Subcutaneous adipose tissue (tissue), 4 donors: Measurements from ENCODE around the gene B4GALNT4. TPM values are rescaled to one million over a fixed set of nuclear protein-coding genes. Genes with fewer than 3 reads are reported as not detected.

Experiments
- CTCF ChIP-seq: fragments of 450-650 bp; IDR thresholded peaks from one replicate; pipeline ENCODE4 v1.5.1; 2016; ENCODE audit warnings: low read depth, mild to moderate bottlenecking, control low read depth, antibody characterized with exemption, moderate library complexity
- total RNA-seq, 4 donors: library from RNA; depleted of rRNA; stranded (reverse); fragments of >200 nt; gene quantifications; one replicate each; pipeline ENCODE4 v1.1.0, GENCODE V29; 2016

The B4GALNT4 gene
- total RNA-seq, 4 donors from 2014 or later = 0.22 TPM; not detected in 3

- TF ChIP-seq CTCF = no peak
These were observed 6.0 kb downstream of the B4GALNT4 start for GRCh38 chr11:375065-376025.

- TF ChIP-seq CTCF = no peak
These were observed 7.4 kb downstream of the B4GALNT4 start for GRCh38 chr11:376531-377173.

GRCh38 chr11:377174-377865, 8.0 kb downstream of the B4GALNT4 start:
- no peak for TF ChIP-seq CTCF

DNA sequence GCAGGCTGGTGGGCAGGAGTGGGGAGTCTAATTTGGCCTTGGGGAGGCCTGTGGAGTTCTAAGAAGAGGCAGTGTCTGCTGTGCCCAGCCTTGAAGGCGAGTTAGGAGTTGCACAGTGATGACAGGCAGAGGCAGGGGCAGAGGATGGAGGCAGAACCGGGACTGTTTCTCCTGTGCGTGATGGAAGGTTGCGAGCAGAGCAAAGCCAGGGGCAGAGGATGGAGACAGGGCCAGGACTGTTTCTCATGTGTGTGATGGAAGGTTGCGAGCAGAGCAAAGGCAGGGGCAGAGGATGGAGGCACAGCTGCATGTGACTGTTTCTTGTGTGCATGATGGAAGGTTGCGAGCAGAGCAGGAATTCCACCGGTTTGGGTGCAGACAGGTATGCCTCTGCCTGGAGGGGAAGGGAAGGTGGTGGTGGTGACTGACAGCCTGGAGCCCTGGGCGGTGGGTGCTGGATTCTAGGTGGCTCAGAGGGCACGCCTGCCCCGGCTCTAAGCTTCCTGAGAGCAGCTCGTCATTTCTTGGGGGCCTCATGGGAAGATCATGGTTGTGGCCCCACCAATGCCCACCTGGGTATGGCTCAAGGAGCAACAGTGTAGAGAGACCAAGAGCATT, 8.7 kb downstream of the B4GALNT4 start:
- no peak for TF ChIP-seq CTCF

DNA sequence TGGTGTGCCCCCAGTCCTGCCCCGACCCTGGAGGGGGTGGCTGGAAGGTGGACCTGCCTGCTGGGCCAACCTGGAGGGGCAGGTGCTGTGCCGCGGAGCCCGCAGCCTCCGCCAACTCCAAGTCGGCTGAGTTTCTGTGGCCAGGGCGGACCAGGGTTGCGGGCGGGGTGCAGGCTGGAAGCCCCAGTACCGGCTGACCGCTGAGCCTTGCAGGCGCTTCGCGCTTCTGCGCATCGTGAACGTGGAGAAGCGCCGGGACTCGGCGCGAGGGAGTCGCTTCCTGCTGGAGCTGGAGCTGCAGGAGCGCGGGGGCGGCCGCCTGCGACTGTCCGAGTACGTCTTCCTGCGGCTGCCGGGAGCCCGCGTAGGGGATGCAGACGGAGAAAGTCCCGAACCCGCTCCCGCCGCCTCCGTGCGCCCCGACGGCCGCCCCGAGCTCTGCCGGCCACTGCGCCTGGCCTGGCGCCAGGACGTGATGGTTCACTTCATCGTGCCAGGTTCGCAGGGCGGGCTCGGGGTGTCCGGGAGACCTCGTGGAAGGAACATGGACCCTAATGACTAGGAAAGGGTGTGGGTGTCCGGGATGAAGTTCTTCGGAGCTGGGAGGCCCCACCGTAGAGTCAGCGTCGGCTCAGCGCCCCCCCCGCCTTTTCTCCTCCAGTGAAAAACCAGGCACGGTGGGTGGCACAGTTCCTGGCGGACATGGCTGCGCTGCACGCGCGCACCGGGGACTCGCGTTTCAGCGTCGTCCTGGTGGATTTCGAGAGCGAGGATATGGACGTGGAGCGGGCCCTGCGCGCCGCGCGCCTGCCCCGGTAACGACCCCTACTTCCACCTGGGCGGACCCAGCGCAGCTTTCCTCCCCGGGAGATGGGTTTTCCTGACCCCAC, 10.2 kb downstream of the B4GALNT4 start:
- no peak for TF ChIP-seq CTCF

- no peak for TF ChIP-seq CTCF
These were observed 10.8 kb downstream of the B4GALNT4 start for GRCh38 chr11:380095-380480.
